ENCODE measurements around the gene TF. TPM values are rescaled to one million over a fixed set of nuclear protein-coding genes. Genes with fewer than 3 reads are reported as not detected.
"Not testable (repeated sequence)": the region's sequence is repeated elsewhere in the genome, so short reads cannot be mapped to it uniquely, and the experiment has no call there.

Gene TF
- polyA plus RNA-seq, 1 experiment: 0.15 TPM

DNA sequence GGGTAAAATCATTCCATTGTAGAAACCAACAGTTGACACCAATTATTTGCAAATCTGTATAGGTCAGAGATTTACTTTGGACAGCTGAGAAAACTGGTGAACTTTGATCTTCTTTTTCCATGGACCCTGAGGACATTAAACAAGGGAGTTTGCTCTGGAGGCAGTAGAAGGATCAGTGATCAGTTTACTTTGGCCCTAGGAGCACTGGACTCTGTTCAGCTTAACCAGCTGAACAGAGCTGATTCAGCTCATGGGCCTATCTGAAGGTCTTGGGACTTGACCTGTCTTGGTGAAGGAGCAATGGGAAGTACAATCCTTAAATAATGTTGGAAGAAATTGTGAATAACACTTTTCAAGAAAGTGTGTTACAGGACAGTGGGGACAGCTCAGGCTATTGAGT, 15.2 kb upstream of the TF start:
- Histone ChIP-seq H3K27me3 (ENCODE audit: control insufficient read depth, insufficient read depth, low read length) (no peaks in the 10 kb centered on the region), H3K27ac (ENCODE audit: low read depth, low read length) (no peak overlapping the region), H3K4me3 (ENCODE audit: low read depth, low read length) (no peak overlapping the region), H3K9me3 (ENCODE audit: control insufficient read depth, insufficient read depth, low read length) (no peaks in the 10 kb centered on the region)
- no peak for DNase-seq (ENCODE audit: low read depth, low spot score)
- POLR2A ChIA-PET: no interaction called here
- CTCF ChIA-PET: interaction anchor here (0.5 kb wide), 1 partner anchor 89 kb away, joined by 4 read pairs; no protein-coding TSS in a partner anchor
- TF ChIP-seq, protein P1, sequence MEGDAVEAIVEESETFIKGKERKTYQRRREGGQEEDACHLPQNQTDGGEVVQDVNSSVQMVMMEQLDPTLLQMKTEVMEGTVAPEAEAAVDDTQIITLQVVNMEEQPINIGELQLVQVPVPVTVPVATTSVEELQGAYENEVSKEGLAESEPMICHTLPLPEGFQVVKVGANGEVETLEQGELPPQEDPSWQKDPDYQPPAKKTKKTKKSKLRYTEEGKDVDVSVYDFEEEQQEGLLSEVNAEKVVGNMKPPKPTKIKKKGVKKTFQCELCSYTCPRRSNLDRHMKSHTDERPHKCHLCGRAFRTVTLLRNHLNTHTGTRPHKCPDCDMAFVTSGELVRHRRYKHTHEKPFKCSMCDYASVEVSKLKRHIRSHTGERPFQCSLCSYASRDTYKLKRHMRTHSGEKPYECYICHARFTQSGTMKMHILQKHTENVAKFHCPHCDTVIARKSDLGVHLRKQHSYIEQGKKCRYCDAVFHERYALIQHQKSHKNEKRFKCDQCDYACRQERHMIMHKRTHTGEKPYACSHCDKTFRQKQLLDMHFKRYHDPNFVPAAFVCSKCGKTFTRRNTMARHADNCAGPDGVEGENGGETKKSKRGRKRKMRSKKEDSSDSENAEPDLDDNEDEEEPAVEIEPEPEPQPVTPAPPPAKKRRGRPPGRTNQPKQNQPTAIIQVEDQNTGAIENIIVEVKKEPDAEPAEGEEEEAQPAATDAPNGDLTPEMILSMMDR (IDR thresholded peaks at IDR 0.05; ENCODE audit: low read depth, low read length): no peak

DNA sequence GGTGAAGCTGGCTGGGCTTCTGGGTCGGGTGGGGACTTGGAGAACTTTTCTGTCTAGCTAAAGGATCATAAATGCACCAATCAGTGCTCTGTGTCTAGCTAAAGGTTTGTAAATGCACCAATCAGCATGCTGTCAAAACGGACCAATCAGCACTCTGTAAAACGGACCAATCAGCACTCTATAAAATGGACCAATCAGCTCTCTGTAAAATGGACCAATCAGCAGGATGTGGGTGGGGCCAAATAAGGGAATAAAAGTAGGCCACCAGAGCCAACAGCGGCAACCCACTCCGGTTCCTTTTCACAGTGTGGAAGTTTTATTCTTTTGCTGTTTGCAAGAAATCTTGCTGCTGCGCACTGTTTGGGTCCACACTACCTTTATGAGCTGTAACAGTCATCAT, 14.0 kb upstream of the TF start:
- H3K4me3 ChIP-seq (ENCODE audit: low read depth, low read length); H3K27ac ChIP-seq (ENCODE audit: low read depth, low read length); H3K27me3 ChIP-seq (ENCODE audit: control insufficient read depth, insufficient read depth, low read length); POLR2A ChIA-PET; DNase-seq (ENCODE audit: low read depth, low spot score); CTCF ChIA-PET; H3K9me3 ChIP-seq (ENCODE audit: control insufficient read depth, insufficient read depth, low read length): not testable (repeated sequence)

DNA sequence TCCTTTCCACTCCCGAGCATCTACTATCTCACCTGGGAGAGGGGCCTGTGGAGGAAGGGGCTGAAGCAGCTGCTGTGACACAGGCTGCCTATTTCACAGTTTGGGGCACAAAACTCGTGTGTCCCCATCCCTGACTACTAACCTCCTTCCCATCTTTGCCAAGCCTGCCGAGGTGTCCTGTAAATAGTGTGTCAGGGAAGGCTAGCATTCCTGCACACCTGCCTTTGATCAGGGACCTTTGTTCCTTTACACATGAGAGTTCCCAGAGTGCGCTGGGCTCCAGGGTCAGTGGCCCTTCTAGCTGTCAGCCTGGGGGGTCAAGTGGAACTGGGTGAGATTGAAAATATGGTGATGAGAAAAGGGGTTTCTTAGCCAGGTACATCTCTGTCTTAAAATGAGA, 13.0 kb upstream of the TF start:
- CTCF ChIA-PET: no interaction called here
- DNase-seq (ENCODE audit: low read depth, low spot score): no peak
- TF ChIP-seq, protein P1 (IDR thresholded peaks at IDR 0.05; ENCODE audit: low read depth, low read length): no peak

DNA sequence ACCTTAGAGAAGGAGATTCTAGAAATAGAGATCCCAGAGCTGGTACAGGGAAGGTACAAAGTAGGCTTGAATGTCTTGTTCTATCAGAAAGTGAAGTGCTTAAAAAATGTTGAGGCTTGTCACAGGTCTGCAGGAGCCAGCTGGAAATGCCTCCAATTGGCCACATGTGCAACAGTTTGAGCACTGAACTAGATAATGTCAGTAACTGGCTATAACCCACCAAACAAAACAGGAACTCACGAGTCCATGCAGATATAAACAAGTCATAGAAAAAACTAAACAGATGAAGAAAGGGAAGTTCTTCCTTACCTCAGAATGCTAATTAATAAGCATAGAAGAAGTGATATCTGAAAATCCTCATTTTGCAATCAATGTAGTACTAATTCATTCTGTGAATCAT, 11.9 kb upstream of the TF start:
- DNase-seq (ENCODE audit: low read depth, low spot score): no peak
- Histone ChIP-seq H3K9me3 (ENCODE audit: control insufficient read depth, insufficient read depth, low read length) (no peaks in the 10 kb centered on the region), H3K4me3 (ENCODE audit: low read depth, low read length) (no peak overlapping the region), H3K27me3 (ENCODE audit: control insufficient read depth, insufficient read depth, low read length) (no peaks in the 10 kb centered on the region), H3K27ac (ENCODE audit: low read depth, low read length) (no peak overlapping the region)
- TF ChIP-seq, protein P1 (IDR thresholded peaks at IDR 0.05; ENCODE audit: low read depth, low read length): no peak
- POLR2A ChIA-PET: no interaction called here
- CTCF ChIA-PET: no interaction called here

More for the DNA sequence above, 13.0 kb upstream of the TF start:
- H3K27ac ChIP-seq (ENCODE audit: low read depth, low read length): no peak overlapping the region
- no peaks in the 10 kb centered on the region for H3K27me3 ChIP-seq (ENCODE audit: control insufficient read depth, insufficient read depth, low read length)
- POLR2A ChIA-PET: no interaction called here
- H3K4me3 ChIP-seq (ENCODE audit: low read depth, low read length): no peak overlapping the region
- H3K9me3 ChIP-seq (ENCODE audit: control insufficient read depth, insufficient read depth, low read length): no peaks in the 10 kb centered on the region

DNA sequence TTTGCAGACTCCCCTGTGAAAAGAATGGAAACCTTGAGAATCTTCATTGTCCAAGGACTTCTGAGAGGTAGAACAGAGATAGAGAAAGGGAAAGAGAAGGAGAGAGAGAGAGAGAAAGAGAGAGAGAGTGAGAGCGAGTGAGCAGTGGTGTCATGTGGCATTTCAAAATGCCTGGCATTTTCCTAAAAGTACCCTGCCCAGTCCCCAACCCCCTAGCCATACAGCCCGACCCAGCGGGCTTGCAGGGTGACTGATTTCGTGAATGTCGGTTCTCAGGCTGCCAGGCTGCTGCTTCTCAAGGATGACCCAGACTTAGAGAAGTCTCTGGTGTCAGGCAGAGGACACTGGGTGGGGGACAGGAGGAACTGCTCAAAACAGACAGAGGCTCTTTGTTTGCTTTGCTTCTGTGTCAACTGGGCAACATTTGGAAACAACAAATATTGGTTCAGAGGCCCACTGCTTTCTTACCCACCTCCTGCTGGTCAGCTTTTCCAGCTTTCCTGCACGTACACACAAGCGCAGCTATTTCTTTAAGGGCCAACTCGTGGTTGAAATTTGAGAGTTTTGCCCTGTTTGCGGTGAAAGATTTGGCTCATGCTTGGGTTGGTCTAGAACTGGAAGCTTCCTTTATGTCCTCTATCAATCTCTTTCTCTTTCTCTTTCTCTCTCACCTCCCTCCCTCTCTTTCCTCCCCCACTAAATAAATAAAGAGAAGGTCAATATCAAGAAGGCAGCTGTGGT, 3.7 kb upstream of the TF start:
- CTCF ChIA-PET: interaction anchor here (0.7 kb wide), 1 partner anchor 79 kb away, joined by 3 read pairs; no protein-coding TSS in a partner anchor
- no peak for DNase-seq (ENCODE audit: low read depth, low spot score)
- no peak overlapping the region for H3K27ac ChIP-seq (ENCODE audit: low read depth, low read length)

More for the DNA sequence above, 3.7 kb upstream of the TF start:
- no peaks in the 10 kb centered on the region for H3K9me3 ChIP-seq (ENCODE audit: control insufficient read depth, insufficient read depth, low read length)
- H3K4me3 ChIP-seq (ENCODE audit: low read depth, low read length): no peak overlapping the region
- POLR2A ChIA-PET: no interaction called here
- TF ChIP-seq, protein P1 (IDR thresholded peaks at IDR 0.05; ENCODE audit: low read depth, low read length): no peak
- peaks cover 24% of the 10 kb centered on the region for H3K27me3 ChIP-seq (ENCODE audit: control insufficient read depth, insufficient read depth, low read length)
